Suprapubic skin (tissue), 4 donors: ENCODE results near the gene CCDC33. TPM values are rescaled to one million over a fixed set of nuclear protein-coding genes. Genes with fewer than 3 reads are reported as not detected.

Experiments
- DNase-seq, 2 donors: peaks; one replicate each; pipeline ENCODE4 v3.0.0-alpha.2; 2019; ENCODE audit warnings: low spot score in 2 of 2
- H3K27ac ChIP-seq: fragments of 200-600 bp; sonication (generic); one replicate; pipeline ENCODE4 v1.5.1; 2019
- H3K27me3 ChIP-seq: fragments of 200-600 bp; sonication (generic); one replicate; pipeline ENCODE4 v1.5.1; 2019
- H3K36me3 ChIP-seq: fragments of 200-600 bp; sonication (generic); one replicate; pipeline ENCODE4 v1.5.1; 2019
- H3K4me1 ChIP-seq: fragments of 200-600 bp; sonication (generic); one replicate; pipeline ENCODE4 v1.5.1; 2019
- H3K4me3 ChIP-seq: fragments of 200-600 bp; sonication (generic); one replicate; pipeline ENCODE4 v1.5.1; 2019; ENCODE audit warnings: mild to moderate bottlenecking
- H3K9me3 ChIP-seq: fragments of 200-600 bp; sonication (generic); one replicate; pipeline ENCODE4 v1.5.1; 2019
- CTCF ChIP-seq, 2 donors: fragments of 200-600 bp in 1 of 2; fragments of 450-650 bp in 1 of 2; sonication (generic) in 1 of 2; IDR thresholded peaks; one replicate each; pipeline ENCODE4 v1.5.1; 2016 to 2019; ENCODE audit warnings: antibody characterized with exemption in 2 of 2, mild to moderate bottlenecking in 1 of 2, moderate library complexity in 1 of 2
- EP300 ChIP-seq: sonication (generic); formaldehyde crosslinking; IDR thresholded peaks from one replicate; pipeline ENCODE4 v1.6.1; 2017; ENCODE audit warnings: antibody characterized with exemption
- POLR2A ChIP-seq, 2 donors: fragments of 450-650 bp; IDR thresholded peaks; one replicate each; pipeline ENCODE4 v1.6.1; 2017; ENCODE audit warnings: antibody characterized with exemption in 2 of 2, mild to moderate bottlenecking in 2 of 2, moderate library complexity in 2 of 2
- POLR2AphosphoS5 ChIP-seq, 3 donors: sonication (generic); formaldehyde crosslinking; IDR thresholded peaks; one replicate each; pipeline ENCODE4 v1.6.1; 2017; ENCODE audit warnings: antibody characterized with exemption in 3 of 3
- WGBS: methylation state at CpG from one replicate; pipeline ENCODE4 v1.1.5; 2018; 5-methylcytosine and 5-hydroxymethylcytosine counted together
- total RNA-seq, 4 donors: library from RNA; depleted of rRNA; stranded (reverse); fragments of >200 nt; gene quantifications; one replicate each; pipeline ENCODE4 v1.1.0, GENCODE V29; 2016

Gene CCDC33
- total RNA-seq, result under 1 TPM in 1 of 4 donors, not detected in 3; 0.60 TPM

- H3K4me1 ChIP-seq, result peaks cover 5% of the 10 kb centered on the region
- H3K4me3 ChIP-seq, result no peak within 1 kb of the TSS
- no peak within 1 kb of the TSS for H3K27ac ChIP-seq
- H3K36me3 ChIP-seq, result no peaks in the 10 kb centered on the region
- TF ChIP-seq CTCF (IDR thresholded peaks at IDR 0.05) (no peak), EP300 (no peak), POLR2AphosphoS5 (IDR thresholded peaks at IDR 0.05) (no peak), POLR2A (IDR thresholded peaks at IDR 0.05) (no peak)
- WGBS, result 85% methylated on average over 6 of the region's 6 CpGs
- H3K27me3 ChIP-seq, result no peaks in the 10 kb centered on the region
- no peaks in the 10 kb centered on the region for H3K9me3 ChIP-seq
- DNase-seq, result no peak
Observed at GRCh38 chr15:74235962-74236361, at the start of gene CCDC33. TSS of gene CCDC33 (plus strand) at chr15:74236326. CDS start at chr15:74236720, 394 bp downstream.

GRCh38 chr15:74188216-74188615 is 47.9 kb upstream of the CCDC33 start:
- H3K4me3 ChIP-seq, result no peak overlapping the region
- WGBS, result 91% methylated on average over 7 of the region's 11 CpGs
- H3K27ac ChIP-seq, result no peak overlapping the region
- no peaks in the 10 kb centered on the region for H3K27me3 ChIP-seq
- no peaks in the 10 kb centered on the region for H3K4me1 ChIP-seq
- H3K9me3 ChIP-seq, result no peaks in the 10 kb centered on the region
- no peaks in the 10 kb centered on the region for H3K36me3 ChIP-seq
- TF ChIP-seq POLR2AphosphoS5 (IDR thresholded peaks at IDR 0.05) (no peak), POLR2A (IDR thresholded peaks at IDR 0.05) (no peak), EP300 (no peak), CTCF (IDR thresholded peaks at IDR 0.05) (no peak)
- no peak for DNase-seq

GRCh38 chr15:74191798-74192197 is 44.3 kb upstream of the CCDC33 start:
- no peaks in the 10 kb centered on the region for H3K27me3 ChIP-seq
- no peak overlapping the region for H3K27ac ChIP-seq
- H3K4me3 ChIP-seq, result no peak overlapping the region
- H3K36me3 ChIP-seq, result no peaks in the 10 kb centered on the region
- peaks cover 9% of the 10 kb centered on the region for H3K4me1 ChIP-seq
- H3K9me3 ChIP-seq, result no peaks in the 10 kb centered on the region
- no peak for DNase-seq
- TF ChIP-seq EP300 (no peak), POLR2A (IDR thresholded peaks at IDR 0.05) (no peak), POLR2AphosphoS5 (IDR thresholded peaks at IDR 0.05) (no peak), CTCF (IDR thresholded peaks at IDR 0.05) (no peak)
- WGBS, result 65% methylated on average over 3 of the region's 3 CpGs

GRCh38 chr15:74192751-74193150 is 43.4 kb upstream of the CCDC33 start:
- Histone ChIP-seq H3K36me3 (no peaks in the 10 kb centered on the region), H3K4me3 (no peak overlapping the region), H3K4me1 (peaks cover 11% of the 10 kb centered on the region), H3K27ac (no peak overlapping the region), H3K27me3 (no peaks in the 10 kb centered on the region), H3K9me3 (no peaks in the 10 kb centered on the region)
- no peak for TF ChIP-seq POLR2AphosphoS5 (IDR thresholded peaks at IDR 0.05)
- DNase-seq, result no peak
- 73% methylated on average over 5 of the region's 5 CpGs for WGBS

- 65% methylated on average over 2 of the region's 4 CpGs for WGBS
- H3K36me3 ChIP-seq, result no peaks in the 10 kb centered on the region
- TF ChIP-seq CTCF (IDR thresholded peaks at IDR 0.05) (no peak), POLR2A (IDR thresholded peaks at IDR 0.05) (no peak), POLR2AphosphoS5 (IDR thresholded peaks at IDR 0.05) (no peak), EP300 (no peak)
- H3K4me3 ChIP-seq, result no peak overlapping the region
- H3K27ac ChIP-seq, result no peak overlapping the region
- no peaks in the 10 kb centered on the region for H3K27me3 ChIP-seq
- DNase-seq, result no peak
- H3K4me1 ChIP-seq, result peaks cover 11% of the 10 kb centered on the region
- no peaks in the 10 kb centered on the region for H3K9me3 ChIP-seq
Observed at GRCh38 chr15:74193299-74193718, 42.8 kb upstream of the CCDC33 start.

- no peak for DNase-seq
- no peaks in the 10 kb centered on the region for H3K27me3 ChIP-seq
- TF ChIP-seq CTCF (IDR thresholded peaks at IDR 0.05) (no peak), POLR2A (IDR thresholded peaks at IDR 0.05) (no peak)
- H3K36me3 ChIP-seq, result no peaks in the 10 kb centered on the region
- WGBS, result 75% methylated on average over 6 of the region's 6 CpGs
- H3K27ac ChIP-seq, result no peak overlapping the region
- peaks cover 11% of the 10 kb centered on the region for H3K4me1 ChIP-seq
- no peaks in the 10 kb centered on the region for H3K9me3 ChIP-seq
- H3K4me3 ChIP-seq, result no peak overlapping the region
Observed at GRCh38 chr15:74193905-74194304, 42.2 kb upstream of the CCDC33 start.
